Ishikawa (cell line): ENCODE data around the gene TSPAN14.

Experiments used
- CEBPB ChIP-seq: IDR thresholded peaks from 2 replicates; pipeline ENCODE4 v1.6.1; 2012
- CREB1 ChIP-seq: IDR thresholded peaks from 2 replicates; pipeline ENCODE4 v1.6.1; 2012; ENCODE audit warnings: low read depth
- EGR1 ChIP-seq: IDR thresholded peaks from 2 replicates; pipeline ENCODE4 v1.6.1; 2012
- EP300 ChIP-seq: IDR thresholded peaks from 2 replicates; pipeline ENCODE4 v1.6.1; 2012; ENCODE audit warnings: borderline replicate concordance
- FOXM1 ChIP-seq: IDR thresholded peaks from 2 replicates; pipeline ENCODE4 v1.6.1; 2012; ENCODE audit warnings: low read depth, borderline replicate concordance
- NFIC ChIP-seq: IDR thresholded peaks from 2 replicates; pipeline ENCODE4 v1.6.1; 2012
- RAD21 ChIP-seq: IDR thresholded peaks from 2 replicates; pipeline ENCODE4 v1.6.1; 2012; ENCODE audit warnings: low read depth
- TAF1 ChIP-seq: IDR thresholded peaks from 2 replicates; pipeline ENCODE4 v1.6.1; 2012; ENCODE audit warnings: low read depth, mild to moderate bottlenecking
- TCF12 ChIP-seq: IDR thresholded peaks from 2 replicates; pipeline ENCODE4 v1.6.1; 2012; ENCODE audit warnings: low read depth
- TEAD4 ChIP-seq: IDR thresholded peaks from 2 replicates; pipeline ENCODE4 v1.6.1; 2012
- YY1 ChIP-seq: IDR thresholded peaks from 2 replicates; pipeline ENCODE4 v1.6.1; 2012; ENCODE audit warnings: low read depth
- ZBTB7A ChIP-seq: IDR thresholded peaks from 2 replicates; pipeline ENCODE4 v1.6.1; 2012; ENCODE audit warnings: low read depth
- TF ChIP-seq, protein P1 (sequence below): IDR thresholded peaks from 2 replicates; pipeline ENCODE4 v1.6.1; 2012
- TF ChIP-seq, protein P2 (sequence below): IDR thresholded peaks from 2 replicates; pipeline ENCODE4 v1.6.1; 2012
- TF ChIP-seq, protein P3 (sequence below): IDR thresholded peaks from 2 replicates; pipeline ENCODE4 v1.6.1; 2012; ENCODE audit warnings: low read depth, mild to moderate bottlenecking

The TSPAN14 gene

DNA sequence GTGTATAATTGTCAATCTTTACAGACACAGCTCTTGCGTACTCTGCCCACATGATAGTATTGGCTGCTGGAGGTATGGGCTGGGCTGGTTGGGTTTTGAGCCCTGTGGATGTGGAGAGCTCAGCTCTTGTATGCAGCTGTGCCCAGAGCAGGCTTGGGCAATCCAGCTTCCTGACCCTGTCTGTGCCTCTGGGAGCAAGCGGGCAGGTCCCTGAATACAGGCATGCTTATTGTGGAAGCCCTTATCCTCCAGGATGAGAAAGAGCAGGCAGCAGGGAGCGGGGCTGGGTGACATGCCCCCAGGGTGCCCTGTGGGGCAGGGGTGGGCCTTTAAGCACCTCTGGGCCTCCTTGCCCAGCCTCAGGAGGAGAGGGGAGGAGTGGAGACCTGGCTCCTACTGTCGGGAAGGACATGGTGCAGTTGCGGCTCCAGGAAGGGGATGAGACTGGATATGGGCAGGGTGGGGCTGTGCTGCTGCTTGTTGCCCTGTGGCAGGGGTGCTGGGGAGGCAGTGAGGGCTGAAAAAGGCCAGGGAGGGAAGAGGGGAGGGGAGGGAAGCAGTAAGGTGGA lies 50.9 kb downstream of the TSPAN14 start:
- TF ChIP-seq TEAD4 = no peak
- TF ChIP-seq, protein P1, sequence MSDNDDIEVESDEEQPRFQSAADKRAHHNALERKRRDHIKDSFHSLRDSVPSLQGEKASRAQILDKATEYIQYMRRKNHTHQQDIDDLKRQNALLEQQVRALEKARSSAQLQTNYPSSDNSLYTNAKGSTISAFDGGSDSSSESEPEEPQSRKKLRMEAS = no peak
- TF ChIP-seq, protein P2, sequence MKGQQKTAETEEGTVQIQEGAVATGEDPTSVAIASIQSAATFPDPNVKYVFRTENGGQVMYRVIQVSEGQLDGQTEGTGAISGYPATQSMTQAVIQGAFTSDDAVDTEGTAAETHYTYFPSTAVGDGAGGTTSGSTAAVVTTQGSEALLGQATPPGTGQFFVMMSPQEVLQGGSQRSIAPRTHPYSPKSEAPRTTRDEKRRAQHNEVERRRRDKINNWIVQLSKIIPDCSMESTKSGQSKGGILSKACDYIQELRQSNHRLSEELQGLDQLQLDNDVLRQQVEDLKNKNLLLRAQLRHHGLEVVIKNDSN = no peak
- no peak for TF ChIP-seq CREB1
- no peak for TF ChIP-seq CEBPB
- no peak for TF ChIP-seq EGR1
- TF ChIP-seq NFIC = no peak
- TF ChIP-seq TAF1 = no peak
- no peak for TF ChIP-seq TCF12
- TF ChIP-seq EP300 = no peak
- no peak for TF ChIP-seq FOXM1
- no peak for TF ChIP-seq RAD21
- TF ChIP-seq YY1 = no peak
- TF ChIP-seq ZBTB7A = no peak

DNA sequence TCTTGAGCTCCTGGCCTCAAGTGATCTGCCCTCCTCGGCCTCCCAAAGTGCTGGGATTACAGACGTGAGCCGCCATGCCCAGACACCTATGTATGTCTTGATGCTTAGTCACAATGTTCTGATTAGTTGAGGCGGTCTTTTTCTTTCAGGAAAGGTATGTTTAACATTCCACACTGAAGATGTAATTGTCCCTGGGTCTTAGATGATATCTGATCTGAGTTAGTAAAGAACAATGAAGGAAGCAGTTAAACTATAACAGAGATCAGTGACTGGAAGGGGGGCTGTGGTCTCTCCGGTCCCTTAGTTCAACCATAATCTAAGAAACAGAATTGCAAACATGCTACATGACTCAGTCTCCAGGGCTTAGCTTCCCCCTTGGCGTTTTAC lies 52.1 kb downstream of the TSPAN14 start:
- TF ChIP-seq EP300 (peak; percentile 55; the same call in 1 of the 2 replicates), CEBPB (no peak), ZBTB7A (no peak), YY1 (peak; percentile 34; the same call in 1 of the 2 replicates), RAD21 (no peak), TEAD4 (peak; percentile 66), CREB1 (no peak), TCF12 (no peak), NFIC (no peak)
- TF ChIP-seq, protein P3, sequence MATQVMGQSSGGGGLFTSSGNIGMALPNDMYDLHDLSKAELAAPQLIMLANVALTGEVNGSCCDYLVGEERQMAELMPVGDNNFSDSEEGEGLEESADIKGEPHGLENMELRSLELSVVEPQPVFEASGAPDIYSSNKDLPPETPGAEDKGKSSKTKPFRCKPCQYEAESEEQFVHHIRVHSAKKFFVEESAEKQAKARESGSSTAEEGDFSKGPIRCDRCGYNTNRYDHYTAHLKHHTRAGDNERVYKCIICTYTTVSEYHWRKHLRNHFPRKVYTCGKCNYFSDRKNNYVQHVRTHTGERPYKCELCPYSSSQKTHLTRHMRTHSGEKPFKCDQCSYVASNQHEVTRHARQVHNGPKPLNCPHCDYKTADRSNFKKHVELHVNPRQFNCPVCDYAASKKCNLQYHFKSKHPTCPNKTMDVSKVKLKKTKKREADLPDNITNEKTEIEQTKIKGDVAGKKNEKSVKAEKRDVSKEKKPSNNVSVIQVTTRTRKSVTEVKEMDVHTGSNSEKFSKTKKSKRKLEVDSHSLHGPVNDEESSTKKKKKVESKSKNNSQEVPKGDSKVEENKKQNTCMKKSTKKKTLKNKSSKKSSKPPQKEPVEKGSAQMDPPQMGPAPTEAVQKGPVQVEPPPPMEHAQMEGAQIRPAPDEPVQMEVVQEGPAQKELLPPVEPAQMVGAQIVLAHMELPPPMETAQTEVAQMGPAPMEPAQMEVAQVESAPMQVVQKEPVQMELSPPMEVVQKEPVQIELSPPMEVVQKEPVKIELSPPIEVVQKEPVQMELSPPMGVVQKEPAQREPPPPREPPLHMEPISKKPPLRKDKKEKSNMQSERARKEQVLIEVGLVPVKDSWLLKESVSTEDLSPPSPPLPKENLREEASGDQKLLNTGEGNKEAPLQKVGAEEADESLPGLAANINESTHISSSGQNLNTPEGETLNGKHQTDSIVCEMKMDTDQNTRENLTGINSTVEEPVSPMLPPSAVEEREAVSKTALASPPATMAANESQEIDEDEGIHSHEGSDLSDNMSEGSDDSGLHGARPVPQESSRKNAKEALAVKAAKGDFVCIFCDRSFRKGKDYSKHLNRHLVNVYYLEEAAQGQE = no peak

DNA sequence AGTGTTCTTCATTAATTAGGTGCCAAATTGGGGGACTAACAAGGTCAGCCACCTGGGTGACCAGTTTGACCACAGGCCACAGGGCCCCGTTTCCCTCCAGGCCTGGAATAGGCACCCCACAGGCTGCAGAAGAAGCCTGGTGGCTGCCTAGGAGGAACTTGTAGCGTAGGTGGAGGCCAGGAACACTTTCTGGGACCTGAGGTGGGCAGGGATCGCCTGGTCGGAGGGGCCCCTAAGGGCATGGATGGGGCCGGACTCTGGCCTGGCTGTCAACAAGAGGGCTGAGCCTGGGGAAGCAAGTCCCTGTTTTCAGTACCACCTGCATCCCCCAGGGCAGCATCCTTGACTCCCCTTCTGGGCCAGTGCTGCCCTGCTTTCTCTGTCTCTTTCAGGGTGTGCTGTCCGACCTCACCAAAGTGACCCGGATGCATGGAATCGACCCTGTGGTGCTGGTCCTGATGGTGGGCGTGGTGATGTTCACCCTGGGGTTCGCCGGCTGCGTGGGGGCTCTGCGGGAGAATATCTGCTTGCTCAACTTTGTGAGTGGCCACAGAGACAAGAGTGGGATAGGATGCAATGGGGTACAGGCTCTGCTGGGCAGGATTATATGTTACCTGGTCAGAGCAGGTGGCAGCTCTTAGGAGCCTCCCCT lies 52.9 kb downstream of the TSPAN14 start:
- TF ChIP-seq, protein P3 = no peak
- TF ChIP-seq, protein P1 = no peak
- TF ChIP-seq EP300 (no peak), NFIC (no peak), ZBTB7A (no peak), YY1 (no peak), CREB1 (no peak), FOXM1 (no peak), TEAD4 (no peak), TCF12 (no peak)
- TF ChIP-seq, protein P2 = no peak

DNA sequence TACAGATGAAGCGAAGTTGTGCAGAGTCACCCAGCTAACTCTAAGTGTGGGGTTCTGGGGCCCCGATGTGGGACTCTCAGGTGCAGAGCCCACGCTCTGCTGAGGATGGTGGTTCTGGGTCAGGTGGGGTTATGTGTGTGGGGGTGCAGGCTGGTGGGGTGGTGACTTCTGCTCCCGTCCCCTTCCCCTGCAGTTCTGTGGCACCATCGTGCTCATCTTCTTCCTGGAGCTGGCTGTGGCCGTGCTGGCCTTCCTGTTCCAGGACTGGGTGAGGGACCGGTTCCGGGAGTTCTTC lies 54.9 kb downstream of the TSPAN14 start:
- TF ChIP-seq ZBTB7A = no peak
- TF ChIP-seq, protein P2 = no peak
- TF ChIP-seq NFIC = no peak
- no peak for TF ChIP-seq YY1
- TF ChIP-seq TAF1 = no peak
- TF ChIP-seq RAD21 = no peak
- TF ChIP-seq CREB1 = no peak

DNA sequence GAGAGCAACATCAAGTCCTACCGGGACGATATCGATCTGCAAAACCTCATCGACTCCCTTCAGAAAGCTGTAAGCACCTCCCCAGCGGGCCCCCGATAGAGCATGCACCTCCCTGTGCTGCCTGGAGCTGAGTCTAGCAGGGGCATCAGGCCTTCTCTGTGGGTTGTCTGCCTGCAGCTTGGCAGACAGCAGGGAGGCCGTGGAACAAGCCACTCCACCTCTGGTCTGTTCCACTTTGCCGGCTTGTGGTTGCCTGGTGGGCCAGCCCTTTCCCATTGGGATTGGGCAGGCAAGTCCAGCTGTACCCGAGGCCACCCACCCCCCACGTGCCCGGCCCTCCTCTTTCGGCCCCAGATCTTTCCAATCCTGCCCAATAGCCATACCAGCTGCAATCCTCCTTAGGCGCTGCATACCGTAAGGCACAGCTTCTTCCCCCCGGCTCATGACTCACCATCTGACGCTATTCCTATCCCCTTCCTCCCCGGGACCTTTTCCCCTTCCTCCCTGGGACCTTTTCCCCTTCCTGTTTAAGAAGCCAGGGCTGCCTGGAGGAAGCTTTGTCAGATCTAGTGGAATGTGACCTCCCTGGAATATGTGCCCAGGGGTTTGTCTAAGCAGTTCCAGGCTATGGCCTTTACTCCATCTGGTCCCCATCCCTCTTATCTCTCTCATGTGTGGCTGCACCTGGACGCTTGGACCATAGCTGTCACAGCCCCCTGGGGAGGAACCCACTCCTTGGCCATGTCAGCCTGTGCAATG lies 55.5 kb downstream of the TSPAN14 start:
- no peak for TF ChIP-seq TCF12
- no peak for TF ChIP-seq TEAD4
- TF ChIP-seq, protein P2 = no peak
- no peak for TF ChIP-seq FOXM1
- no peak for TF ChIP-seq EP300
- 0 out of 2 replicates have a peak, but pooled peaks have one; percentile 4 for TF ChIP-seq TAF1
